Inferior parietal cortex (tissue), 1 donor: ENCODE measurements around the gene SSBP4.

ENCODE experiments used
- DNase-seq: peaks from one replicate; pipeline ENCODE4 v3.0.0-alpha.2; 2016; ENCODE audit errors: extremely low spot score

Gene SSBP4

DNA sequence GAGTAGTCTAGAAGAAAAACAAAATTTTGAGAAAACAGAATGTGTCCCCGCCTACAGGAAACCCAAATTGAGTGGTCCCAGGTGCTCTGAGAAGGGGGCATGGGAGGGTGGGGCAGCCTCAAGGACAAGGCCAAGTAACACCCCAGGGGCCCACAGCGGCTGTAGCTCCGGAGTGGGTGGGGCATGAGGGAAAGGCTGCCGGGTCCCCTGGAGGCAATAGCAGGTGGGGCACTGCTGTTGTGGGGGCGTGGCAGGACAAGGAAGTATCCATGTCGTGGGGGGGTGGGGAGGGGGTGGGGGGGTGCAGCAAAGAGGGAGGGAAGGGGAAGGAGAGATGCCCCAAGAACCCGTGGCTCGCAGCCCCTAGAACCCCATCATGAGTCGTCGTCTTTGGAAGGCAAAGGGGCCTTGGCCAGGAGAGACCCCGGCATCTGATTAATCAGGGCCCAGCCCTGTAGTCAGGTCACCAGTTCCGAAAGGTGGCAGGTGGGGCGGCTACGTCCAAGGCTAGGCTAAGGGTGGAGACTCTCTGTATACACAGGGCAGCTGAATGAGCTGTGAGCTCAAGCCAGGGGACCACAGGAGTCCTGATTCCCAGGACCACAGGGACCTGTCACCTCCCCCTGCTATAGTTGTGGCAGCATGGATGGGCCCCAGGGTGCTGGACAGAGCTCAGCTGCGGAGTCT lies 26.2 kb downstream of the SSBP4 start:
- no peak for DNase-seq

DNA sequence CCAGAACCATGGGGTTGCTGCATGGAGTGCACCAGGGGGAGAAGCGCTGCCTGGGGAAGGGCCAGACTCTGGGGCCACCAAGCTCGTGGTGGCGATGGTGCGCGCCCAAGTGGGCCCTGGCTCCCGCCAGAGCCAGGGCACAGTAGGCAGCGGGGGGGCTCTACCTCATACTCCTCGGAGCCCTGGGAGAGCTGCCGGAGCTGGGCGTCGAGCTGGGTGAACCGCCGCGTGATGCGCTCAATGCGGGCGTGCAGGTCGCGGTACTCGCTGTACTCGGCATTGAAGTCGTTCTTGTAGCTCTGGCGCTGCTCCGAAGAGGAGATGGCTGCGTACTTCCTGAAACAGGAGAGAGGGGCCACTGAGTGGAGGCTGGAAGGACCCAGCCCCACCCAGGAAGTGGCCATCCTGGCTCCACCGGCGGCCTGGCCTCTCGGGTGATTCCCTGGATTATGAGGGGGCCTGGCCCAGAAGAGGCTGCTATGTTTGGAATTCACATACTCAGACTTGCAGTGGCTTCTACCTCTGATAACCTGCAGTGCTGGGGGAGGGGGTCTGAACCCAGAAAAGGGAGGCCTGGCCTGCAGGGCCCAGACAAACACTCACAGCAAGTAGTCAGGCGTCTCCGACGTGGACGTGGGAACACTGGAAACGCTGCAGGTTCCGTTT lies 27.1 kb downstream of the SSBP4 start:
- no peak for DNase-seq

DNA sequence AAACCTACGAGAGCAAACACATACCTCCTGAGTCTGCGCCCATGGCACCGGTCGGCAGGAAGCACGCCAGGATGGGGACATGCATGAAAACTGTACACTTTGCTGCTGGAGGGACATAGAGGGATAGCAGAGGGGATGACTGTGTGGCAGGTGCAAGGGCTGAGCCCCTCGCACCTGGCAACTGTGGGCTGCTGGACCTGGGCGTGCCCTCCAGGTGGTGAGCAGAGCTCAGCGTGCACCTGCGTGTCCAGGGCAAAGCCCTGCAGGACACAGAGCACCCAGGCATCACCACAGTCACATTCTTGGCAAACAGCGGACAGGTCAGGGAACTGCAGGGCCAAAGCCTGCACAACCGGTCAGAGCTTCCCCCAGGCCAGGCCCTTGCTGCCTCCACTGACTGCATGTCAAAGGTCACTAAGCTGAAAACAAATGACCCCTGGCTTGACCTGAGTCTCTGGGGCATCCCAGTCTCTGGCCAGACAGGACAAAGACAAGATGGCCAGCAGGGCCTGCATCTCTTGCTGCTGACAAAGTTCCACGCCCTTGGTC lies 27.7 kb downstream of the SSBP4 start:
- no peak for DNase-seq

DNA sequence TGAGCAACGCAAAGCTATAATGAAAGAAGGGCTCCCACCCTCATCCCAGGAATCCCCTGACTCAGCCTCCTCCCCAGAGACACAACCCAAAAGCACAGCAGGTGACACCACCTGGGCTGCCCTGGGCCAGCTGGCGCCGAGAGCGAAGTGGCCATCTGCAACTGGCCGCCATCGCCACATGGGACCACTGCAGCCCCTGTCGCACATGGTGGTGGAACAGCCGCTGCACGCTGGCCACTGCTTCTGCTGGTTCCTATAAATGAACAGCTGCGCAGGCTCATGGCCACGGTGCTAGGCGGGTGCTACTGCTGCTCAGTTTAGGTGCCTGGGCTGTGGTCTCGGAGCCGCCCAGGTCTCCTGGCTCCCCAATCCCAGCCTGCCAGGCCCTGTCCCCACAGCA lies 30.4 kb downstream of the SSBP4 start:
- no peak for DNase-seq

DNA sequence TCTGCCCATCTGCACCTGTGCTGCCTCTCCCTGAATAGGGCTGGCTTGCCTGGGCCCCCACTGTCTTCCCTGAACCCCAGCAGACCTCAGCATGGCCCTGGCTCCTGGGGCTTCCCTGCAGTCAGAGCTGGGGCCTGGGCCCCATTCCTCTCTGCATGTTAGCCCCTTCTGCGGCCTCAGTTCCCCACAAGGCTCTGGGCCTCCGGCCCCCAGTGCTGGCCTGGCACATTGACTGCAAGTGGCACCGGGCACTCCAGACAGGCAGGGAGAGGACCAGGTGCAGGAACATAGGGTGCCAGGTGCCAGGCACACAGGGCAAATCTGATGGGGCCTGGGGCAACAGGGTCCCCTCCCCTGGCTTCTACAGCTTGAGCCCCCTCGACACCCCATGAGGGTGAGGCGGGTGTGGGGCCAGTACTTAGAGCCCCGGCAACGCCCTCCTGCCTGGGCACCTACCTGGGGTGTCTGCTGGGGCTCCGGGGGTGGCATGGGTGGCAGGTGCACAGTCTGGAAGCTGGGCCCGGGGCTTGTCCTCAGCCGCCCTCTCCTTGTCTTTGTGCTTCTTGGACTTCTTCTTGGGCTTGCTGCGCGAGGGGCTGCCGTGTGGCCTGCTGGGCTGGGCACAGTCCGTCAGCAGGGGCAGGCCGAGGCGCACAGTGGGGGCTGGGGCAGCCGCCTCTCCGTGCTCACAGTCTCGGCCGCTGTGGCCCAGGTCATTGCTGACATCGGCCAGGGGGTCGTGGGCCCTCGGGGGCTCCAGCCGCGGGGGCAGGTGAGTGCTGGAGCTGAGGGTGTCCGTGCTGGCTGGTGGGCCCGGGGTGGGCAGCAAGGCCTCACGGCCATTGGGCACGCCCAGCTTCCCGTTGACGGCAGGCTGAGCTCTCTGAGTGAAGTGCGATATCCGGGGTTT lies 31.1 kb downstream of the SSBP4 start:
- DNase-seq = no peak

- DNase-seq = peak; percentile 87
Observed at GRCh38 chr19:18450931-18451836, 32.0 kb downstream of the SSBP4 start.

- DNase-seq = no peak
Observed at GRCh38 chr19:18452386-18452785, 33.2 kb downstream of the SSBP4 start.

DNA sequence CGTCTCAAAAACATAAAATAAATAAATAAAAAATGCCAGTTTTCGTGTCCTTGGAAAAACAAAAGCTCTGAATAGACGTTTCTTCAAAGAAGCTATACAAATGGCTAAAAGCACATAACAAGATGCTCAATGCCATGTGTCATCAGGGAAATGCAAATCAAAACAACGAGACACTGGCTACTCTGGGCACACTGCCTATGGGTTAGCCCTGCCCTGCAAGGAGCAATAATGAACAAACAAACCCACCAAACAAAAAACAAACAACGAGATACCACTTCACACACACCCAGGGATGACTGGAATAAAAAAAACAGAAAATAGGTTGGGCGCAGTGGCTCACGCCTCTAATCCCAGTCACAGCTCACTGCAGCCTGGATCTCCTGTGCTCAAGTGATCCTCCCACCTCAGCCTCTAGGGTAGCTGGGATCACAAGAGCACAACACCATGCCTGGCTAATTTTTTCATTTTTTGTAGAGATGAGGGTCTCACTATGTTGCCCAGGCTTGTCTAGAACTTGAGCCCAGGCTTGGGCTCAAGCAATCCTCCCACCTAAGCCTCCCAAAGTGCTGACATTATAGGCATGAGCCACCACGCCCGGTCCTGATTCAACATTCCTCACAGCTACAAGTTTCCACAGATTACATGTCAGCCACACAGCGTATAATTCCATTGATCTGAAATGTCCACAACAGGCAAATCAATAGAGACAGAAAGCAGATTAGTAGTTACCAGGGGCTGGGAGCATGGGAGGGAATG lies 34.2 kb downstream of the SSBP4 start:
- no peak for DNase-seq

GRCh38 chr19:18456279-18456678 lies 37.1 kb downstream of the SSBP4 start:
- no peak for DNase-seq

- DNase-seq = no peak
Observed at GRCh38 chr19:18456974-18457373, 37.8 kb downstream of the SSBP4 start.

DNA sequence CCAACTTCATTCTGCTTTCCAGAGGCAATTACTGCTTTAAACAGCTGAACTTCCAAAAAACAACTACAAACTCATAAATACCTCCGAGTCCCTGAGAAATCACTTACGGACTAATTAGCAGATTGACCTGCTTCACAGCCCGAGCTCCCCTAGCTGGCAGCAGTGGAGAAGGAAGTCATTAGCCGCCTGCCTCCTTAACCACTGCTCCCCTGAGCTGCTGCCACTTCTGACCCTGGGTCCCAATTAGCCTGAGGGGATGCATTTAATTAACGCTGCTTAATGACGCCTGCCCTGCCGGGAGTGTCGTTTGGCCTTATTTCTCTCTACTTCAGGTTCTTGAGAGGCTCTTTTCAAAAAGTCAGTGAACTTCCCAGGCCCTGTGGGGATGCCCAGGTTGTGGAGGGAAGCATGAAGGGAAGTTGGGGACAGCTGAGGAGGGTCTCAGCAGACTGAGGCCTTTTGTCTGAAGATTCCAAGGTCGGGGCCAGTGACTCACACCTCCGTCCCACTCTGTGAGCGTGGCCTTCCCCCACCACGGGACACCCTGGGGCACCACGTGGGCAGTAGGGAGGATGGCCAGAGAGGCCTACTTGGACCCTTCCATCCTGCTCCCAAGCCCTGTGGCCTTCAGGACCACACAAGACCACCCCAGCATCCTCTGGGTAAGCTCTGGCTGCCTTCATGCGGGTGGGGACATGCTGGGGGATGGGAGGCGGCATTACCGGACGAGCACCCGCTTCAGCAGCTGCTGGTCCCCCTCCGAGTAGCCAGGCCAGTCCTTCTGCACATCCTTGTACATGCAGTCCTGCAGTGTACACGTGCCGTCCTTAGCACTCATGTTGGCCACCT lies 38.5 kb downstream of the SSBP4 start:
- no peak for DNase-seq

DNA sequence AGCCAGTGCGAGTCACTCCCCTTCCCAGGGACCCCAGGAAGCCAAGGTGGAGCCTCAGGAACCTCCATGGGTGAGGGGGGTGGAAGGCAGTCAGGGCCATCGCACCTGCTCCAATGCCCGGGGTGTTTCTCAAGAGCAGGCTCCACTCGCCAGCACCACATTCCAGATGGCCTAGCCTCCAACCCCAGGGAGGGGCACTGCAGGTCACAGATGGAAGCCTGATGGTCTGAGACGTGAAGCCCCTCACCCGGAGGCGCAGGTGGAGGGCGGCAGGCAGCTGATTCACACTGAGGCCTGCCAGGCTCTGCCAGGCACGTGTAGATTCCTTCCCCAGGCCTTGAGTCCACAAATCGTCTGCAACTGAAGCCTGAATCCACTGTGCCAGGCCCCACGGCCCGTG lies 41.7 kb downstream of the SSBP4 start:
- DNase-seq = no peak

DNA sequence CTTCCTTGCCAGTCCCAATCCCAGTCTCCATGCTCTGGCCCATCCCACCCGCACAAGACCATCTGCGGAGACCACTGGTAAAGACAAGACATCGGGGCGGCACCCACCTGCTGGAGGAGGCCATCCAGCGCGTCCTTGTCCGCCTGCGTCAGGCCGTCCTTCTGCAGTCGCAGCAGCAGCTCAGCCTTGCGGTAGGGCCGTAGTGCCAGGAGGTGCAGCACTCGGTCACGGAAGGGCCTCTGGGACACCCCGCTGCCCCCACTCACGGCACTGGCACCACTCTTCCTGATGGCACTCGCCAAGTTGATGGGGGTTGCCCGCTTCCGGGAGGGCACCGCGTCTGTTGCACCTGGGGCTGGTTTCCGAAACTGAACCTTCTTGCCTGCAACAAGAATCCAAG lies 42.3 kb downstream of the SSBP4 start:
- DNase-seq = no peak

DNA sequence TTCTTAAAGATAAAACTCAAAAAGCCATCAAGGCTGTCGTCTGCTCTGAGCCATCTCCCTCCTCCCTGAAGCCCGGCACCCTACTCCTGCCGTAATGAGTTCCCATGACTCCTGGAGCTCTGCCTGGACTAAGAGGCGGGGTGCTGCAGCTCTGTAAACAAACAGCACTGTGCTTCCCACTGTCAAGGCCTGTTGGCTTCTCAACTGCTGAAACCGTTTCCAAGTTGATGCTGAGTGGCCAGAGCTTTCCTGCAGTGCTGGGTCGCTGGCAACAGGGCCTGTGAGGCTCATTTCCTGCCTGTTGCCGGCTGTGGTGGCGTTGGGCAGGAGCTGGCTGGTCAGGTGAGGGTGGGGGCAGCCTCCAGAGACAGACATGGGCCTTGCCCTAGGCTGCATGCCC lies 45.4 kb downstream of the SSBP4 start:
- DNase-seq = peak; percentile 79

- DNase-seq = no peak
Observed at GRCh38 chr19:18465214-18465963, 46.2 kb downstream of the SSBP4 start.

GRCh38 chr19:18465964-18466339 lies 46.8 kb downstream of the SSBP4 start:
- DNase-seq = no peak

DNA sequence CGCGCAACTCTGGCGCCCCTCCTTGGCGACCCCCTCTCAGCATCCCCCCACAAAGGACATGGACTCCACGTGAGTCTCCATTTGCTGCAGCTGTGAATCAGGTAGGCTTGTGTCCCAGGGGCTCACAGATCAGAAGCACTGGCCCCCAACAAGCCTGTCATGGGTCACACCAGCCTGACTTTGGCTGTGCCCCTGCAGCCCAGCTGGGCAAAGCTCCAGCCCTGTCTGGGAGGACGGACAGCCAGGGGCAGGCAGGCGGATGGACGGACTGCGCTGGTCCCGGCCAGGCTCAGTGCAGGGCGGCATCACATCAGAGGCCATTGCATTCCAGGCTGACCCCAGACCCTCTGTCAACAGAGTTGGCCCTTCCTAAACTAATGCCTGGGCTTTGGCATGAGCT lies 47.2 kb downstream of the SSBP4 start:
- no peak for DNase-seq

DNA sequence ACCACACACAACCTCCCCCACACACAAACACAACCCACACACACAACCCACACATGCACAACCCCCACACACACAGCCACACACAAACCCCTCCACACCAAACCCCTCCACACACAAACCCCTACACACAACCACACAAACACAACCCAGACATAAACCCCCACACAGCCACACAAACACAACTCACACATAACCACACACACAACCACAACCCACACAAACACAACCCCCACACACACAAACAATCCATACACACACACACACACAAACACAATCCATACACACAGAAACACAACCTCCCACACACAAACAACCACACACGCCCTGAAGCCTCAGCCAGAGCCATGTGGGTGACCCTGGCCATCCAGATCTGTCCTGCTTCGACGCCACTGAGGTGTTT lies 48.8 kb downstream of the SSBP4 start:
- no peak for DNase-seq

DNA sequence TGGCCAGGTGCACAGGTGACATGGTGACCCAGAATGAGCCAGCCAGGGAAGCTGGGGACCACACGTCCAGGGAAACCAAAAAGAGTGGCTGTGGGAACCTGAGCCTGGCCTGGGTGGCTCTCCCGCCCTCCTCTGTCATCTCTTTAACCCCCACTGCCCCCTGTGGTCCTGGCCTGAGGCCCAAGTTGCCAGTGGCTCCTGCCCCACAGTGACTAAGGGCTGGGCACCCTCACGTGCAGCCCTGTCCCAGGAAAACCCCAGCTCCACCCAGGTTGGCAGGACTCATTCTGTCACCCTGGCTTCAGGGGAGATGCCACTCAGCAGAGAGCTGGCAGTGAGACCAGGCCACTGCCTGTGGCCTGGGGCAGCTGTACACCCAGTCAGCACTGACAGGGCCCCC lies 49.3 kb downstream of the SSBP4 start:
- DNase-seq = no peak
